H1 (cell line): Measurements from ENCODE around the gene COBLL1. TPM values are rescaled to one million over a fixed set of nuclear protein-coding genes. Genes with fewer than 3 reads are reported as not detected.

Source experiments
- CTCF ChIA-PET: fragments of 300-600 bp; sonication (Branson Sonifier 250); formaldehyde crosslinking; loops from one replicate; lab custom pipeline; 2021; ENCODE audit not compliant: partially characterized antibody; lab: Charles Lee
- POLR2A ChIA-PET: fragments of 300-600 bp; sonication (Branson Sonifier 250); formaldehyde crosslinking; loops from one replicate; lab custom pipeline; 2021; ENCODE audit warnings: inconsistent platforms; ENCODE audit not compliant: partially characterized antibody; lab: Charles Lee
- DNase-seq, 2 experiments: peaks; one replicate each; pipeline versions ENCODE4 v3.0.0 to v3.0.0-alpha.2; 2010 to 2022; ENCODE audit warnings: low spot score in 2 of 2, low read depth in 1 of 2, mixed read lengths in 1 of 2
- FAIRE-seq: peaks from 2 replicates; lab custom pipeline; 2011; peaks lifted over from hg19 to GRCh38; lab: Jason Lieb, UNC
- H2AFZ ChIP-seq: 2 replicates; pipeline ENCODE4 v1.8.1; 2012; ENCODE audit warnings: low read length, inconsistent platforms
- H2AK5ac ChIP-seq: 2 replicates; pipeline ENCODE4 v1.6.1; 2013; ENCODE audit warnings: low read depth, low read length
- H2BK120ac ChIP-seq: replicated peaks from 2 replicates; pipeline ENCODE3; 2013; ENCODE audit warnings: low read depth, low read length, inconsistent platforms
- H2BK12ac ChIP-seq: 2 replicates; pipeline ENCODE4 v1.6.1; 2013; ENCODE audit warnings: low read depth, low read length
- H2BK15ac ChIP-seq: 2 replicates; pipeline ENCODE4 v1.6.1; 2013; ENCODE audit warnings: low read length
- H2BK20ac ChIP-seq: 2 replicates; pipeline ENCODE4 v1.6.1; 2013; ENCODE audit warnings: low read length
- H2BK5ac ChIP-seq: 2 replicates; pipeline ENCODE4 v1.6.1; 2013; ENCODE audit warnings: low read depth, low read length
- H3K14ac ChIP-seq: 2 replicates; pipeline ENCODE4 v1.6.1; 2013; ENCODE audit warnings: inconsistent platforms; ENCODE audit not compliant: insufficient read length
- H3K18ac ChIP-seq: 2 replicates; pipeline ENCODE4 v1.6.1; 2013; ENCODE audit warnings: low read length; ENCODE audit errors: extremely low read depth
- H3K23ac ChIP-seq: 2 replicates; pipeline ENCODE4 v1.6.1; 2013; ENCODE audit warnings: inconsistent platforms; ENCODE audit not compliant: insufficient read length
- H3K23me2 ChIP-seq: 2 replicates; pipeline ENCODE4 v1.6.1; 2013; ENCODE audit warnings: low read depth, low read length
- H3K27ac ChIP-seq: 2 replicates; pipeline ENCODE4 v1.6.1; 2011; ENCODE audit warnings: low read depth, low read length, inconsistent platforms
- H3K27me3 ChIP-seq, 4 experiments: replicated peaks in 1 of 4; 1 replicate in 1 of 4; 2 replicates in 3 of 4; pipeline versions ENCODE4 v1.6.1 to v1.8.1; 2011 to 2013; ENCODE audit warnings: low read length in 3 of 4, mild to moderate bottlenecking in 3 of 4, inconsistent platforms in 2 of 4, mixed read lengths in 2 of 4, moderate library complexity in 1 of 4; ENCODE audit not compliant: control insufficient read depth in 3 of 4, insufficient read depth in 3 of 4; ENCODE audit errors: extremely low read depth in 1 of 4
- H3K36me3 ChIP-seq, 4 experiments: 2 replicates each; pipeline versions ENCODE4 v1.6.1 to v1.8.1; 2011 to 2013; ENCODE audit warnings: mild to moderate bottlenecking in 4 of 4, low read length in 3 of 4, moderate library complexity in 2 of 4, control low read depth in 1 of 4, inconsistent platforms in 1 of 4; ENCODE audit not compliant: insufficient read depth in 4 of 4, control insufficient read depth in 2 of 4
- H3K4ac ChIP-seq: replicated peaks from 2 replicates; pipeline ENCODE3; 2013; ENCODE audit warnings: low read length, low read depth, mixed read lengths, inconsistent platforms; ENCODE audit not compliant: insufficient read length
- H3K4me1 ChIP-seq, 4 experiments: replicated peaks in 1 of 4; 1 replicate in 1 of 4; 2 replicates in 3 of 4; pipeline versions ENCODE4 v1.6.1 to v1.8.1; 2011 to 2013; ENCODE audit warnings: low read length in 3 of 4, inconsistent platforms in 2 of 4, mixed read lengths in 1 of 4; ENCODE audit not compliant: insufficient read depth in 4 of 4, control insufficient read depth in 3 of 4
- H3K4me2 ChIP-seq, 2 experiments: 2 replicates each; pipeline versions ENCODE4 v1.6.1 to v1.8.1; 2011 to 2013; ENCODE audit warnings: low read depth in 2 of 2, low read length in 2 of 2, control low read depth in 1 of 2, inconsistent platforms in 1 of 2, mild to moderate bottlenecking in 1 of 2; ENCODE audit not compliant: insufficient read depth in 1 of 2
- H3K4me3 ChIP-seq, 4 experiments: fragments of 200-600, 300-600 bp in 1 of 4; sonication (generic), shearing (Covaris generic), sonication (Bioruptor Twin) in 1 of 4; 2 replicates each; pipeline versions ENCODE4 v1.5.1 to v1.8.1; 2011 to 2016; ENCODE audit warnings: low read length in 4 of 4, low read depth in 3 of 4, control low read depth in 2 of 4, inconsistent platforms in 2 of 4, mild to moderate bottlenecking in 2 of 4, mixed read lengths in 1 of 4, moderate library complexity in 1 of 4; ENCODE audit not compliant: insufficient read depth in 2 of 4; ENCODE audit errors: extremely low read depth in 1 of 4
- H3K56ac ChIP-seq: replicated peaks from 2 replicates; pipeline ENCODE3; 2013; ENCODE audit warnings: low read depth, mild to moderate bottlenecking, mixed read lengths, low read length, inconsistent platforms; ENCODE audit not compliant: insufficient read length
- H3K79me1 ChIP-seq: 2 replicates; pipeline ENCODE4 v1.6.1; 2013; ENCODE audit warnings: low read depth, low read length, control low read depth
- H3K79me2 ChIP-seq, 2 experiments: 2 replicates each; pipeline versions ENCODE4 v1.6.1 to v1.8.1; 2012 to 2013; ENCODE audit warnings: low read length in 2 of 2, mild to moderate bottlenecking in 2 of 2, inconsistent platforms in 1 of 2; ENCODE audit not compliant: insufficient read depth in 2 of 2, control insufficient read depth in 1 of 2
- H3K9ac ChIP-seq, 4 experiments: replicated peaks in 1 of 4; 1 replicate in 1 of 4; 2 replicates in 3 of 4; pipeline versions ENCODE4 v1.6.1 to v1.8.1; 2011 to 2013; ENCODE audit warnings: low read depth in 3 of 4, low read length in 3 of 4, control low read depth in 2 of 4, mild to moderate bottlenecking in 2 of 4, moderate library complexity in 2 of 4, inconsistent platforms in 1 of 4; ENCODE audit errors: extremely low read depth in 1 of 4
- H3K9me3 ChIP-seq, 2 experiments: 2 replicates each; pipeline versions ENCODE4 v1.6.1 to v1.8.1; 2012 to 2013; ENCODE audit warnings: mild to moderate bottlenecking in 2 of 2, moderate library complexity in 2 of 2, control low read depth in 1 of 2, inconsistent platforms in 1 of 2, low read depth in 1 of 2, low read length in 1 of 2, mixed read lengths in 1 of 2; ENCODE audit not compliant: insufficient read depth in 2 of 2
- H4K20me1 ChIP-seq, 2 experiments: replicated peaks in 1 of 2; 2 replicates each; pipeline versions ENCODE3 to v1.8.1; 2011 to 2013; ENCODE audit warnings: inconsistent platforms in 2 of 2, low read length in 2 of 2, mild to moderate bottlenecking in 1 of 2; ENCODE audit not compliant: insufficient read depth in 2 of 2, control insufficient read depth in 1 of 2
- H4K5ac ChIP-seq: 2 replicates; pipeline ENCODE4 v1.6.1; 2013; ENCODE audit warnings: low read length, low read depth, mixed read lengths, inconsistent platforms; ENCODE audit not compliant: insufficient read length
- H4K8ac ChIP-seq: 2 replicates; pipeline ENCODE4 v1.8.0; 2013; ENCODE audit warnings: mild to moderate bottlenecking, moderate library complexity, low read length, inconsistent platforms; ENCODE audit not compliant: insufficient read depth; ENCODE audit errors: extremely low read depth
- H4K91ac ChIP-seq: replicated peaks from 2 replicates; pipeline ENCODE3; 2013; ENCODE audit warnings: low read length, mixed read lengths, inconsistent platforms; ENCODE audit not compliant: insufficient read length
- CHD7 ChIP-seq: fragments of 300-600 bp; sonication (generic); IDR thresholded peaks from 2 replicates; pipeline ENCODE4 v1.7.1; 2012; ENCODE audit warnings: low read length, moderate library complexity, mild to moderate bottlenecking, inconsistent platforms; ENCODE audit not compliant: insufficient replicate concordance
- WGBS, 2 experiments: shearing (Covaris generic) in 1 of 2; methylation state at CpG; one replicate each; pipeline versions ENCODE4 v1.1.6 to v1.1.7; 2013 to 2015; ENCODE audit warnings: low lambda C conversion rate in 2 of 2, mixed read lengths in 2 of 2, inconsistent platforms in 1 of 2, low coverage in 1 of 2, missing lambda C conversion rate in 1 of 2; ENCODE audit not compliant: insufficient replicate concordance in 2 of 2, insufficient coverage in 1 of 2, insufficient read length in 1 of 2; ENCODE audit errors: extremely low coverage in 1 of 2, missing lambda C conversion rate in 1 of 2; 5-methylcytosine and 5-hydroxymethylcytosine counted together
- polyA plus RNA-seq, 7 experiments: library from polyadenylated mRNA; depleted of rRNA in 3 of 7; stranded (reverse) in 5 of 7; unstranded in 2 of 7; fragments of >200 nt in 5 of 7; fragments of 200-250 nt in 2 of 7; gene quantifications; 1 replicate in 5 of 7; 2 replicates in 1 of 7; 4 replicates in 1 of 7; pipeline versions ENCODE4 v1.2.1 to v1.2.3, GENCODE V29; 2011 to 2013; ENCODE audit warnings: missing spikeins in 2 of 7, mixed read lengths in 2 of 7
- total RNA-seq: library from RNA; stranded (reverse); fragmentation: NEBNext Ultra II Directional; extraction: Animal tissue kit (Norgen Biotek cat#: 25700); gene quantifications from 2 replicates; pipeline ENCODE4 v1.2.1, GENCODE V29; 2021

COBLL1 gene
- total and polyA plus RNA-seq, 2 of the 8 experiments (the other 6 are each of a cell fraction or from before 2014, with no cell fraction given), result 2.2 to 6.2 TPM

GRCh38 chr2:164662066-164662465 is 179.6 kb downstream of the COBLL1 start:
- Histone ChIP-seq H3K4ac (no peak overlapping the region), H2AFZ (no peak overlapping the region), H3K36me3 (no peaks in the 10 kb centered on the region), H3K27me3 (no peaks in the 10 kb centered on the region), H4K5ac (no peak overlapping the region), H2BK12ac (no peak overlapping the region), H4K8ac (no peak overlapping the region), H4K20me1 (no peaks in the 10 kb centered on the region), H3K23ac (no peak overlapping the region), H4K91ac (no peak overlapping the region), H2BK120ac (no peak overlapping the region), H3K14ac (no peak overlapping the region), H3K4me2 (no peak overlapping the region), H2BK15ac (no peak overlapping the region), H3K79me1 (no peaks in the 10 kb centered on the region), H3K9me3 (no peaks in the 10 kb centered on the region), H2BK5ac (no peak overlapping the region), H2AK5ac (no peak overlapping the region), H3K4me3 (no peak overlapping the region), H3K56ac (no peak overlapping the region), H3K9ac (no peak overlapping the region), H3K79me2 (no peaks in the 10 kb centered on the region), H3K23me2 (no peaks in the 10 kb centered on the region), H2BK20ac (no peak overlapping the region), H3K4me1 (no peaks in the 10 kb centered on the region), H3K27ac (no peak overlapping the region), H3K18ac (no peak overlapping the region)
- FAIRE-seq (no peak), DNase-seq (no peak)
- 100% methylated on average over 1 of the region's 1 CpG; no CpG with 5 or more reads in 1 of the 2 experiments for WGBS, 2 experiments
- ChIA-PET CTCF (no interaction called here), POLR2A (no interaction called here)
- no peak for TF ChIP-seq CHD7
